ENCODE results near the gene LCE3B. TPM values are rescaled to one million over a fixed set of nuclear protein-coding genes. Genes with fewer than 3 reads are reported as not detected.

LCE3B gene
- total RNA-seq, 1 experiment from 2014 or later, result not detected

Small RNAs within 50 kb of the gene (small RNA-seq; reads per million reads assigned to genes)
- not detected for gene LCE3A
- not detected for gene LCE3B

Other genes starting within 250 kb of the LCE3B start
- gene CRNN, start 199.5 kb upstream of the LCE3B start, total RNA-seq (2014; rRNA removed; shearing (Covaris generic); ENCODE audit: low replicate concordance), result not detected in 2 replicates
- gene LCE5A, start 103.0 kb upstream of the LCE3B start, total RNA-seq (2014; rRNA removed; shearing (Covaris generic); ENCODE audit: low replicate concordance), result not detected in 2 replicates
- gene CRCT1, start 99.3 kb upstream of the LCE3B start, total RNA-seq (2014; rRNA removed; shearing (Covaris generic); ENCODE audit: low replicate concordance), result not detected in 2 replicates
- gene LCE3E, start 47.0 kb upstream of the LCE3B start, total RNA-seq (2014; rRNA removed; shearing (Covaris generic); ENCODE audit: low replicate concordance), result not detected in 2 replicates
- not detected in 2 replicates for gene LCE3D, start 33.3 kb upstream of the LCE3B start, total RNA-seq (2014; rRNA removed; shearing (Covaris generic); ENCODE audit: low replicate concordance)
- gene LCE3C, start 13.6 kb upstream of the LCE3B start, total RNA-seq (2014; rRNA removed; shearing (Covaris generic); ENCODE audit: low replicate concordance), result not detected in 2 replicates
- gene LCE3A, start 9.3 kb downstream of the LCE3B start, total RNA-seq (2014; rRNA removed; shearing (Covaris generic); ENCODE audit: low replicate concordance), result not detected in 2 replicates
- gene LCE2D, start 49.6 kb downstream of the LCE3B start, total RNA-seq (2014; rRNA removed; shearing (Covaris generic); ENCODE audit: low replicate concordance), result not detected in 2 replicates
- gene LCE2C, start 61.5 kb downstream of the LCE3B start, total RNA-seq (2014; rRNA removed; shearing (Covaris generic); ENCODE audit: low replicate concordance), result not detected in 2 replicates
- not detected in 2 replicates for gene LCE2B, start 72.3 kb downstream of the LCE3B start, total RNA-seq (2014; rRNA removed; shearing (Covaris generic); ENCODE audit: low replicate concordance)
- gene LCE2A, start 84.5 kb downstream of the LCE3B start, total RNA-seq (2014; rRNA removed; shearing (Covaris generic); ENCODE audit: low replicate concordance), result not detected in 2 replicates
- gene LCE4A, start 94.3 kb downstream of the LCE3B start, total RNA-seq (2014; rRNA removed; shearing (Covaris generic); ENCODE audit: low replicate concordance), result not detected in 2 replicates
- gene KPRP, start 144.2 kb downstream of the LCE3B start, total RNA-seq (2014; rRNA removed; shearing (Covaris generic); ENCODE audit: low replicate concordance), result not detected in 2 replicates
- gene LCE1F, start 161.3 kb downstream of the LCE3B start, total RNA-seq (2014; rRNA removed; shearing (Covaris generic); ENCODE audit: low replicate concordance), result not detected in 2 replicates
- not detected in 2 replicates for gene LCE1E, start 172.4 kb downstream of the LCE3B start, total RNA-seq (2014; rRNA removed; shearing (Covaris generic); ENCODE audit: low replicate concordance)
- not detected in 2 replicates for gene LCE1D, start 182.9 kb downstream of the LCE3B start, total RNA-seq (2014; rRNA removed; shearing (Covaris generic); ENCODE audit: low replicate concordance)
- gene LCE1C, start 192.8 kb downstream of the LCE3B start, total RNA-seq (2014; rRNA removed; shearing (Covaris generic); ENCODE audit: low replicate concordance), result not detected in 2 replicates
- gene LCE1B, start 198.2 kb downstream of the LCE3B start, total RNA-seq (2014; rRNA removed; shearing (Covaris generic); ENCODE audit: low replicate concordance), result not detected in 2 replicates
- not detected in 2 replicates for gene LCE1A, start 213.7 kb downstream of the LCE3B start, total RNA-seq (2014; rRNA removed; shearing (Covaris generic); ENCODE audit: low replicate concordance)
- gene LCE6A, start 229.0 kb downstream of the LCE3B start, total RNA-seq (2014; rRNA removed; shearing (Covaris generic); ENCODE audit: low replicate concordance), result not detected in 2 replicates
- gene LCE7A, start 246.2 kb downstream of the LCE3B start, total RNA-seq (2014; rRNA removed; shearing (Covaris generic); ENCODE audit: low replicate concordance), result not detected in 2 replicates

All from Karpas-422 (cell line).